GM18511 (cell line): ENCODE measurements around the gene HYKK.
"Not testable (repeated sequence)": the region's sequence is repeated elsewhere in the genome, so short reads cannot be mapped to it uniquely, and the experiment has no call there.

Source experiments
- ATAC-seq: cut with Tn5 transposase; IDR thresholded peaks from one replicate; pipeline ENCODE4 v1.9.1; 2021; ENCODE audit warnings: mild to moderate bottlenecking, moderate library complexity; ENCODE audit not compliant: unreplicated experiment

Gene HYKK, protein sequence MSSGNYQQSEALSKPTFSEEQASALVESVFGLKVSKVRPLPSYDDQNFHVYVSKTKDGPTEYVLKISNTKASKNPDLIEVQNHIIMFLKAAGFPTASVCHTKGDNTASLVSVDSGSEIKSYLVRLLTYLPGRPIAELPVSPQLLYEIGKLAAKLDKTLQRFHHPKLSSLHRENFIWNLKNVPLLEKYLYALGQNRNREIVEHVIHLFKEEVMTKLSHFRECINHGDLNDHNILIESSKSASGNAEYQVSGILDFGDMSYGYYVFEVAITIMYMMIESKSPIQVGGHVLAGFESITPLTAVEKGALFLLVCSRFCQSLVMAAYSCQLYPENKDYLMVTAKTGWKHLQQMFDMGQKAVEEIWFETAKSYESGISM

DNA sequence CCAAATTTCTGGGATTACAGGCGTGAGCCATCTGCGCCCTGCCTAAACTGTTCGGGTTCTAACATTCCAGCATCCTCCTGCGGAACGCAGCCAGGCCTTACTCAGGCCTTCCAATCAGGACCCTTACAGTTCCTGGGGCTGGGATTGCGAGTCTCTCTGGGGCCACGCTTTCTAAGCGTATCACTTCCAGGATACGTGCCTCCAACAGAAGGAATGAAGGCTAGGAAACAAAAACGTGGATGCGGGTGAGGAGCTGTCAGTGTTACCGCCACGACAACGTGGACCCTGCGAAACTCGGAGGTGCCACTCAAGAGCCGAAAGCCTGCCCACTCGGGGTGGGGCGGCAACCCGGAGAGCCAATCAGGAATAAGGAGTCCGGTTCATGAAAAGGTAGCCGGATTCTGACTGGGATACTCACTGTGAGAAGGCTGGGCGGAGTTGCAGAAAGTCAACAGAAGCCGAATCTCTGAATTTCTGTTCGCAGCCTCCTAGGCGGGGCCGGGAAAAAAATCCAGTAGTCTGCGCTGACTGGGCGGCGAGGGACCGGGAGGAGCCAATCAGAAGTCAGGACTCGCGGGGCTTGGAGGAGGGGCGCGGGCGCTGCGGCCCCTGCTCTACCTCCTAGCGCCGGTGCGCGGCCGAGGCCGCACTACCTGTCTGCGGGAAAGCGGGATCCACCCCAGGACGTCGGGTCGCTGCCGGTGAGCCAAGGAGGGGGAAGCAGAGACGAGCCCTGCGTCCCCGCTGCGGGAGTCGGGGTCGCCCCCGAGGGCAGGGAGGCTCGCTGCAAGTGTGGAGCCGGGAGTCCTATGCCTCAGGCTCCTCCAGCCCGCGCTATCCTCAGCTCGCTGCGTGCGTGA, at the start of gene HYKK:
TSS of gene HYKK (plus strand) at position 607 of the 860 bp plus-strand sequence. CDS start 5,512 bp downstream, outside the sequence.
- ATAC-seq, result peak; percentile 87

DNA sequence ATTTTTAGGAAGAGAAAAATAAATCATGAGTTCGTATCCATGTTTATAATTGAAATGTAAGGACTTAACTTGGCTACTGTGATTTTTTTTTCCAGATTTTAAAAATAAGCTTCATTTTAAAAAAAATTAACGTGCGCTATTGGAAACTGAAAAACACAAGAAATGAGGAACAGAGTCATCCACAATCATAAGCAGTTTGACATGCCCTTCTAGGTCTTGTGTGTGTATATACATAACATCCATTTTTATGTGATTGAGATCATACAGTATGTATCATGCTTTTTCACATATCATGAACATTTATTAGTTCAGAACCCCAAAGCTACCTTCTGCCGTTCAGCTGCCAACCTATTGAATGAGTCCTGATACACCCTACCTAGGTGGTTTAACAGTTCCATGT, 46.6 kb upstream of the HYKK start:
- ATAC-seq, result no peak

DNA sequence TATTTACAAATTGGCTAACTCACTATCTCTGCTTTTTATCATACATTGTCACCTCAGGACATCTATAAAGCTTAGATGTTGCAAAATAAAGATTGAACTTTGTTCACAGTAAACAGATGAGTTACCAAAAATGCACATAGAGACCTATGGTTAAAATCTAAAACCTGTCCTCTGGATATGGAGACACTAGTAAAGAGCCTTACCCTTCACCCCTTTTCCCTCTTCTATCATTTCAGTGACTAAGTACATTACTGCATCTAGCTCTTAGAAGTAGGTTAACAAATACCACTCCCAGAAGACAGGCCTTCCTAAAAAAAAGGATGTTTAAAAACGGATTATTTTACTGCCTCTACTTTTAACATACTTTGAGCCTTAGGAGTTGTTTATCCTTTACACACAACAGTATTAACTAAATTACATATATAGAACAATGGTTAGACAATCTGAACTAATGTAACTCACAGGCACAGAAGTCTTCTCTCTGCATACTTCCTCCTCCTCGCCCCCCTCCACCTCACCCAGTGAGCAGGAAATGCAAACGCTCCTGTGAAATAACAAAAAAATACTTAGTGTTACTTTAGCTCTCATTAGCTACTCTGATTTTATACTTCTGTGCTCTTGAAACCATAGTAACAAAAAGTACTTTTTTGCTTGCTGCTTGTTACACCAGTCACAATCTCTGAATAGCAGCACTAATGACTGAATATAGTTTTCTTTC, 46.0 kb upstream of the HYKK start:
- no peak for ATAC-seq

DNA sequence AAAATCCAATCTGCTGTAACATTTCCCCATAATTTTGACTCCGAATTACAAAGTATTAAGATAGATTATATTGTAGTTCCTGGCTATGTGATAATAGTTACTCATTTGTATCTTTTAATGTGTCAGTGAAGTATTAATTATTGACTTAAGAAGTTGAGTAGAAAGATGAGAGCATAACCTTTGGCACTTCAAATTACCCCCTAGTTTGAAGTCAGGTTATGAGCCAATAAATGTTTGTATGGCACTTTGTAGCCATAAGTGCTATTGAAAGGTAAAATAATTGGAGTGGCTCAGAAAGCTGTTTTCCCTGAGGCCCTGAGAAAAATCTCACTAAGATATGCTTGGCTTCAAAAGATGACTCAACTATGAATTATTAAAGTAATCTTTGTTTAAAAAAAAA, 38.3 kb upstream of the HYKK start:
- no peak for ATAC-seq

DNA sequence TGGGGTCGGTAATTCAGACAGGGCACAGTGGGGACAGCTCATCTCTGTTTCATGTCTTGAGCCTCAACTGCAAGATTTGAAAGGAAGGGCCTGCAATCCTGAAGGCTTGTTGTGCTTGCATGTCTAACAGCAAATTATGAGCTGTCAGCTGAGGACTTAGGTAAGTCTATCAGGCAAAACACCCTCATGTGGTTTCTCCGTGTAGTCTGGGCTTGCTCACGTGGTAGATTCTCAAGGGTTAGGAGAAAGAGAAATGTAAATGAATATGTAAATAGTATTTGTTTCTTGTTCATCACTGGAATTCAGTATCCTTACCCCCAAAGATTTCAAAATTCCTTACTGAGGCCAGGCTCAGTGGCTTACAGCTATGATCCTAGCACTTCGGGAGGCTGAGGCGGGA, 30.1 kb upstream of the HYKK start:
- no peak for ATAC-seq

DNA sequence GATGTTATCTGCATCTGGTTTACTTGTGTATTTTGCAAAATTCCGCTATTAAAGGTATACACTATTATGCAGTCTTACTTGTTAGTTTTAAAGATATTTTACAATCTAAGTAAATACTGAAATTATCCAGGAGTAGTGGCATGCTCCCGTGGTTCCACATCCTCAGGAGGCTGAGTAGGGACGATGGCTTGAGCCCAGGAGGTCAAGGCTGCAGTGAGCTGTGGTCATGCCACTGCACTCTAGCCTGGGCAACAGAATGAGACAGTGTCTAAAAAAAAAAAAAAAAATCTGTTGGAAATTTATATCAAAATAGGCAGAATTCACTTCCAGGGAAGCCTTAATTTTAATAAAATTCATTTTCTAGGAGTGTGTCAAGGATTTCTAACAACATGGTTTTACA, 27.7 kb upstream of the HYKK start:
- no peak for ATAC-seq

DNA sequence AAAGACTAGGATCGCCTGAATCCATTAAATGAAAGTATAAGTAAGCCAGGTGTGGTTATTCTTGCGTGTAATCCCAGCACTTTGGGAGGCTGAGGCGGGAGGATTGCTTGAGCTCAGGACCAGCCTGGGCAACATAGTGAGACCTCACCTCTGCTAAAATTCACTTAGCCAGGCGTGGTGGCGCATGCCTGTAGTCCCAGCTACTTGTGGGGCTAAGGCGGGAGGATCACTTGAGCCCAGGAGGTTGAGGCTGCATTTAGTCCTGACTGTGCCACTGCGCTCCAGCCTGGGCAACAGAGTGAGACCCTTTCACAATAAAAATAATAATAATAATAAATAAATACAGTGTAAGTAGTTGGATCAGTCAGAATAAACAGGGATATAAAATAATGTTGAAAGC, 25.5 kb upstream of the HYKK start:
- no peak for ATAC-seq

DNA sequence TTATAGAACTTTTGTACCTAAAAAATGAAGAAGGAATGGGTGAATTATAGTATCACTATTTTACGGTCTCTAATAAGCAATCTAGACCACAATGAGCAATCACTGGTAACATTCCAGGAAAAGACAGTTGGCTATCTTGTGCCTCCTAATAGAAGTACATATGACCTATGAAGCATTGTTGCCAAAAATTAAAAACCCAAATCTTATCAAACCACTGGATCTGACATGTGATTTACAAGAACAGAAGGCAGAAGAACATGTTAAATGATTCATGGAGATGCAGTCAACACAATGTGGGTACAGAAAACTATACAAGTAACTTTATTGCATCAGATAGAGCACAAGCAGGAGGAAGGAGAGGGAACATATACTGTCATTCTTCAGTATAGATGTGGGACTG, 14.5 kb upstream of the HYKK start:
- ATAC-seq, result no peak

DNA sequence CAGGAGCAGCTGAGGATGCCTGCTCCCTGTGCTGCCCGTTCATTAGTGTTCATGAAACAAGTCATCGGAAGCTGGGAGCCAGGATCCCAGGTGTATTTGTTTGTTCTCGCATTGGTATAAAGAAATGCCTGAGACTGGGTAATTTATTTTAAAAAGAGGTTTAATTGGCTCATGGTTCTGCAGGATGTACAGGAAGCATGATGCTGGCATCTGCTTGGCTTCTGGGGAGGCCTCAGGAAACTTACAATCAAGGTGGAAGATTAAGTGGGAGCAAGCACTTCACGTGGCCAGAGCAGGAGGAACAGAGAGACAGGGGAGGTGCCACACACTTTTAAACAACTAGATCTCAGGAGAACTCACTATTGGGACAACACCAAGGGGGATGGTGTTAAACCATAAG, 5.5 kb upstream of the HYKK start:
- ATAC-seq, result no peak

DNA sequence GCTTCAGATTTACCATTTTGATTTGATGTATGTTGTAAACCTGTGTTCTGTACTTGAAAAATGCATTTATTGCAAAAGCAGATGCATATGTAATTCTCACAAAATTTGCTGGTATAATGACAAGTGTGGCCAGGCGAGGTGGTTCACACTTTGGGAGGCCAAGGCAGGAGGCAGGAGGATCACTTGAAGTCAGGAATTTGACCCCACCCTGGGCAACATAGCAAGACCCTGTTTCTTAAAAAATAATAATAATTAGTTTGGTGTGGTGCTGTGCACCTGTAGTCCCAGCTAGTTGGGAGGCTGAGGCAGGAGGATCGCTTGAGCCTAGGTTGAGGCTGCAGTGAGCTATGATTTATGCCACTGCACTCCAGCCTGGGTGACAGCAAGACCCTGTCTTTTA, 4.7 kb upstream of the HYKK start:
- ATAC-seq, result no peak

DNA sequence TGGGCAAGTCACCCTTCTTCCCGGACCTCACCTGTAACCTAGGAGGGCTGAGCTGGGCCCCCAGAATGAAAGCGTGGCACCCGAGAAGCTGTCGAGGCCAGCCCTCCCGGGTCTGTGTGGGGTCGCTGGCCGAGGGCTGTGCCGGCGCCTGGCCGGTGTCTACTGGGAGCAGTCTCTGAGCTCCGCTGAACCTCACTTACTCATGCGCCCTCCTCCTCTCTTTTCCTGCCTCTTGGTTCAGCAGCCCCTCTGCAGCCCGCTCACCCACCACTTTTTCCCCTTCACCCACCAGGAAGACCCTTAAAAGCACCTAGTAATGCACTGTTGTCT, 419 bp downstream of the HYKK start:
- ATAC-seq, result peak; percentile 41

DNA sequence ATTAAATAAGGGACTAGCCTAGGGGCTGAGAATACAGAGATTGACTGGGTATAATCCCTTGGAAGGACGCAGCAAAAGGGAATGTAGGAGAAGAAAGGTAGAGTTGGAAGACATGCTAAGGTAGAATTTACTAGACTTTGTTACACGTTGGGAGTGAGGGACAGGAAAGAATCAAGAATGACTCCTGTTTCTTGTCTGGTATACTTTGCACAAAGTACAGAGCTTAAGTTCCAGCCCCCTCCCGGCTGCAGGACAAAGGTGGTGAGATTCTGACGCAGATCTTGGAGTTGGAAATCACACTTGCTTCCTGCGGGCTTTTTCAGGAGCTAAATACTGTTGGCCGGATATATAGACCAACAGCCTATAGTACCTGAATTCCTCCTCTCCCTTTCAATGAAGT, 895 bp downstream of the HYKK start:
- ATAC-seq, result no peak

DNA sequence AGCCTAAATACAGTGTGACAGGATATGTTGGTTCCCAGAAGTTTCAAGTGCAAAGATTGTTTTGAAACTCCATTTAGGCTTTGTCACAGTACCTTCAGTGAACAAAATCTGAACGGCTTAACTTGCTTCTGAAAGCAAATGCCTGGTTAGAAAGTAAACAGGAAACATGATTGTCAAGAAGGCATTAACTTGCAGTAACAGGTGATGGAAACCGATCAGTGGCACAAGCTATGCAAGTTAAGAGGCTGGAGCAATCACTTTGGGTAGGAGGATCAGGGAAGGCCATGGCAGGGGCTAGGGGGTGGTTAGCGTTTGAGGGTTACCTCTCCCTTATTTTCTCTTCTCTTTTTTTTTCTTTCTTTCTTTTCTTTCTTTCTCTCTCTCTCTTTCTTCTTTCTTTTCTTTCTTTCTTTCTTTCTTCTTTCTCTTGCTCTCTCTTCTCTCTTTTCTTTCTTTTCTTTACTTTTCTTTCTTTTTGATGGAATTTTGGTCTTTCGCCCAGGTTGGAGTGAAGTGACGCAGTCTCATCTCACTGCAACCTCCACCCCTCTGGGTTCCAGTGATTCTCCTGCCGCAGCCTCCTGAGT, 2.4 kb downstream of the HYKK start:
- ATAC-seq, result no peak

DNA sequence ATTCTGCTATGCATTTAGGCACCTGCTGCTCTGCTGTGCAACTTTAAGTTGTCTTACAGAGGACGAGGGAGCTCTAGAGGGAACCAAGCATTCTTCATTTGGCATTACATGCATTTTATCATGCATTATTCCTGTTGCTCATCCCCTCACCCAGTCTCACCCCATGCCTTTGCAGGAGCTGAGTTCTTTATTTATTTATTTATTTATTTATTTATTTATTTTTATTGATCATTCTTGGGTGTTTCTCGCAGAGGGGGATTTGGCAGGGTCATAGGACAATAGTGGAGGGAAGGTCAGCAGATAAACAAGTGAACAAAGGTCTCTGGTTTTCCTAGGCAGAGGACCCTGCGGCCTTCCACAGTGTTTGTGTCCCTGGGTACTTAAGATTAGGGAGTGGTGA, 12.7 kb downstream of the HYKK start:
- not testable (repeated sequence) for ATAC-seq

DNA sequence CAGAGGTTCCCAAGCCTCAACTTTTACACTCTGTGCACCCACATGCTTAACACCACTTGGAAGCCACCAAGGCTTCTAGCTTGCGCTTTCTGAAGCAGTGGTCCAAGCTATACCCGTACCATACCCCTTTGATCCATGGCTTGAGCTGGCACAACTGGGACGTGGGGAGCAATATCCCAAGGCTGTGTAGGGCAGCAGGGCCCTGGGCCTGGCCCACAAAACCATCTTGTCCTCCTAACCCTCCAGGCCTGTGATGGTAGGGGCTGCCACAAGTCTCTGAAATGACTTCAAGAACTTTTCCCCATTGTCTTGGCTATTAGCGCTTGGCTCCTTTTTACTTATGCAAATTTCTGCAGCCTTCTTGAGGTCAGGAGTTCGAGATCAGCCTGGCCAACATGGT, 16.9 kb downstream of the HYKK start:
- no peak for ATAC-seq

DNA sequence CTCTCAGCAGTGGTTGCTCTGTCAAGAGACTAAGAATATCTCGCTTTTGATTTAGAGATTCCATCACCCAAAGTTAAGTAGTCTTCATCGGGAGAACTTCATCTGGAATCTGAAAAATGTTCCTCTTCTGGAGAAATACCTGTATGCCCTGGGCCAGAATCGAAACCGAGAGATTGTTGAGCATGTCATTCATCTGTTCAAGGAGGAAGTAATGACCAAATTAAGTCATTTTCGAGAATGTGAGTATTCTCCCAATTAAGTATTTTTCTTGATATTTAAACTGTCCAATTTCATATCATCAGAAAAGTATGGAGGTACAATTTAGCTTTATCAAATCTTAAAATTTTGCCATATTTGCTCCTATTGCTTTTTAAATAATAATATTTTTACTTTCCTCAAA, 19.9 kb downstream of the HYKK start:
- no peak for ATAC-seq

DNA sequence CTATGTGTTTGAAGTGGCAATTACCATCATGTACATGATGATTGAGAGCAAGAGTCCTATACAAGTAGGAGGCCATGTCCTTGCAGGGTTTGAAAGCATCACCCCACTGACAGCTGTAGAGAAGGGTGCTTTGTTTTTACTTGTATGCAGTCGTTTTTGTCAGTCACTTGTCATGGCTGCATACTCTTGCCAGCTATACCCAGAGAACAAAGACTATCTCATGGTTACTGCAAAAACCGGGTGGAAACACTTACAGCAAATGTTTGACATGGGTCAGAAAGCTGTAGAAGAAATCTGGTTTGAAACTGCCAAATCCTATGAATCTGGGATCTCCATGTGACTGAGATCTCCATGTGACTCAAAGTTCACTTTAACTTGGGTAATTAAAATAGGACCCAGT, 26.0 kb downstream of the HYKK start:
- ATAC-seq, result no peak

DNA sequence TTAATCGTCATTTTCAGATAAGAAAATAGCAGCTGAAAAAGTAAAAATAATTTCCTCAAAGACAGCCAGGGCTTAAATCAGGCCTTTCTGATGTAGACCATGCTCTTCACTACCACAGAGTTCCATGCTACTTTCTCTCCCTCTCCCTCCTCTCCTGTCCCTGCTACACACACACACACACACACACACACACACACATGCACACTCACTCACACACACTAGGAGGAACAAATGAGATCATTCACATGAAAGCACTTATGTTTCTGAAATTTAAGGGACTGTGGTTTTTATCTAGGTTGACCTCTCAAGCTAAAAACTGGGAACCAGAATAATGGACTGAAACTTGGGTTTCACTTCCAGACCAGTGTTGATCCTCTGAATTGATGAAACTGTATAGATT, 28.8 kb downstream of the HYKK start:
- no peak for ATAC-seq

DNA sequence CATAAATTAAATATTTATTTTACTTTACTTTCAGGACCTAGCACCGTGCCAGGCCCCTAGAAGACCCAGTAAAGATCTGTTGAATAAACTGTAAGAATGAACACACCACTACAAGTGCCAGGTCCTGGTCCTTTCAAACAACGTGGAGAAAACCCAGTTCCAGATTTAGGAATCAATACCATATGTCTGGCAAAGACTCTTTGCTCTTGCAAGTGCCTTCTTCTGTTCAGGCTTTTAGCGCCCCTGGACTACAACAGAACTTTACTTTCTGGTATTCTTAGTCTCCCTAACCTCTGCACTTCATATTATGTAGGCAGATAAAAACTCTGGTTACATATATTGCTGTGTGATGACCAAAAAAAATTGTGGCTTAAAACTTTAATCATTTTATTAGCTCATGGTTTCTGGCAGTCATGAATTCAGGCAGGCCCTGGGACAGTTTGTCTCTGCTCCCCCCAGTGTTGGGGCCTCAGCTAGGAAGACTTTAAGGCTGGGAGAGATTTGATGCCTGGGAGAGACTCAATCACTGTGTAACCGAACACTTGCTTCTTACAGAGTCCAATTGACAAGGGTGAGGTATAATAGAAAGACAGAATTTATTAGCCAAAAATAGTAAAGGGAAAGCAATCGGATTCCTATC, 30.0 kb downstream of the HYKK start:
- no peak for ATAC-seq

DNA sequence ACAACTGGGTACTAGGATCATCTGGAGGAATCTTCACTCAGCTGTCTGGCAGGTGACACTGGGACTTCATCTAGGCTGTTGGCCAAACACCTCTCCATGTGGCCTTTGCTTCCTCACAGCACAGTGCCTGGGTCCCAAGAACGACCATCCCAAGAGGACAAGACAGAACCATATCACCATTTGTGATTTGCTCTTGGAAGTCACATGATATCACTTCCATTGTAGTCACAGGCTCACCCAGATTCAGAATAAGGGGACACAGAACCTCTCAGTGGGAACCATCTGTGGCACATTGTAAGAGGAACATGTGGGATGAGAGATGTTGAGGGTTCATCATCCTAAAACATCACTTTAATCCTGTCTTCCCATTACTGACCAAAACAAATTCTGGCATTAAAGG, 31.0 kb downstream of the HYKK start:
- no peak for ATAC-seq
